Small intestine (tissue), 7 donors: ENCODE data around the gene KCNA10. TPM values are rescaled to one million over a fixed set of nuclear protein-coding genes. Genes with fewer than 3 reads are reported as not detected.

Experiments used
- DNase-seq, 2 donors: peaks; one replicate each; pipeline versions ENCODE4 v3.0.0 to v3.0.0-alpha.2; 2013
- FAIRE-seq: peaks from 2 replicates; lab custom pipeline; 2012; peaks lifted over from hg19 to GRCh38; lab: Jason Lieb, UNC
- H3K27ac ChIP-seq, 3 donors: one replicate each; pipeline ENCODE4 v1.5.1; 2013; ENCODE audit warnings: low read length in 2 of 3, mild to moderate bottlenecking in 2 of 3, control low read depth in 1 of 3, inconsistent platforms in 1 of 3, low read depth in 1 of 3, moderate library complexity in 1 of 3
- H3K27me3 ChIP-seq, 3 donors: one replicate each; pipeline ENCODE4 v1.6.1; 2013; ENCODE audit warnings: low read length in 3 of 3, inconsistent platforms in 1 of 3; ENCODE audit not compliant: control insufficient read depth in 3 of 3, insufficient read depth in 3 of 3
- H3K36me3 ChIP-seq, 3 donors: one replicate each; pipeline ENCODE4 v1.6.1; 2013; ENCODE audit warnings: low read length in 3 of 3, inconsistent platforms in 1 of 3, low read depth in 1 of 3, mild to moderate bottlenecking in 1 of 3, moderate library complexity in 1 of 3; ENCODE audit not compliant: control insufficient read depth in 3 of 3, insufficient read depth in 2 of 3
- H3K4me1 ChIP-seq, 3 donors: one replicate each; pipeline ENCODE4 v1.6.1; 2013; ENCODE audit warnings: low read length in 2 of 3, inconsistent platforms in 1 of 3, low read depth in 1 of 3, mild to moderate bottlenecking in 1 of 3, moderate library complexity in 1 of 3; ENCODE audit not compliant: control insufficient read depth in 3 of 3, insufficient read depth in 2 of 3
- H3K4me3 ChIP-seq, 3 donors: one replicate each; pipeline ENCODE4 v1.5.1; 2013; ENCODE audit warnings: low read length in 3 of 3, control low read depth in 1 of 3, inconsistent platforms in 1 of 3, low read depth in 1 of 3, mild to moderate bottlenecking in 1 of 3, moderate library complexity in 1 of 3
- H3K9me3 ChIP-seq, 2 donors: one replicate each; pipeline ENCODE4 v1.6.1; 2013; ENCODE audit warnings: low read depth in 1 of 2, low read length in 1 of 2; ENCODE audit not compliant: control insufficient read depth in 2 of 2, insufficient read depth in 1 of 2
- WGBS, 3 donors: extraction: QIAGEN DNeasy Blood & Tissue Kit; methylation state at CpG; one replicate each; pipeline ENCODE4 v1.1.7; 2013; 5-methylcytosine and 5-hydroxymethylcytosine counted together
- polyA plus RNA-seq, 4 donors: library from polyadenylated mRNA; stranded (reverse) in 3 of 4; unstranded in 1 of 4; fragments of 200-250 nt in 3 of 4; fragments of 120-200 nt in 1 of 4; gene quantifications; one replicate each; pipeline versions ENCODE4 v1.2.1 to v1.2.3, GENCODE V29; 2013
- donor health status: healthy with polysubstance abuse.
- donor health status: control.
- donor health status: control.
- donor health status: Bipolar disorder and iron deficiency.
- donor health status: healthy.

The KCNA10 gene
- polyA plus RNA-seq, 4 donors: not detected

GRCh38 chr1:110485725-110486124 is 33.2 kb downstream of the KCNA10 start:
- H3K27ac ChIP-seq: no peak overlapping the region
- DNase-seq (no peak), FAIRE-seq (no peak)
- no peak overlapping the region for H3K4me3 ChIP-seq
- 52 to 70% (median 61%) methylated on average over 2 of the region's 2 CpGs for WGBS, 3 donors
- H3K36me3 ChIP-seq: no peaks in the 10 kb centered on the region
- H3K9me3 ChIP-seq: no peaks in the 10 kb centered on the region
- no peaks in the 10 kb centered on the region for H3K4me1 ChIP-seq
- H3K27me3 ChIP-seq: no peaks in the 10 kb centered on the region

- Histone ChIP-seq H3K27ac (no peak overlapping the region), H3K9me3 (no peaks in the 10 kb centered on the region), H3K4me1 (no peaks in the 10 kb centered on the region), H3K4me3 (no peak overlapping the region), H3K36me3 (no peaks in the 10 kb centered on the region), H3K27me3 (no peaks in the 10 kb centered on the region)
- 88 to 89% (median 89%) methylated on average over 12 of the region's 12 CpGs for WGBS, 3 donors
- FAIRE-seq (no peak), DNase-seq (no peak)
Measured at GRCh38 chr1:110484801-110485200, 34.2 kb downstream of the KCNA10 start.

GRCh38 chr1:110483308-110483685 is 35.7 kb downstream of the KCNA10 start:
- Histone ChIP-seq H3K4me3 (no peak overlapping the region), H3K27me3 (no peaks in the 10 kb centered on the region), H3K9me3 (no peaks in the 10 kb centered on the region), H3K4me1 (peaks cover 0 to 8% (median 0%) of the 10 kb centered on the region in 3 donors), H3K36me3 (no peaks in the 10 kb centered on the region), H3K27ac (no peak overlapping the region)
- FAIRE-seq (no peak), DNase-seq (no peak)
- WGBS, 3 donors: 64 to 85% (median 82%) methylated on average over 9 of the region's 9 CpGs

- no peak for FAIRE-seq
- 53 to 72% (median 68%) methylated on average over 18 of the region's 18 CpGs for WGBS, 3 donors
- no peak overlapping the region for H3K4me3 ChIP-seq
- H3K36me3 ChIP-seq: no peaks in the 10 kb centered on the region
- no peaks in the 10 kb centered on the region for H3K9me3 ChIP-seq
- DNase-seq: no peak
- H3K27ac ChIP-seq: no peak overlapping the region
- H3K27me3 ChIP-seq: no peaks in the 10 kb centered on the region
- peaks cover 0 to 9% (median 0%) of the 10 kb centered on the region in 3 donors for H3K4me1 ChIP-seq
Measured at GRCh38 chr1:110482662-110483307, 36.2 kb downstream of the KCNA10 start.

- no peak for FAIRE-seq
- Histone ChIP-seq H3K4me3 (no peak overlapping the region), H3K27me3 (no peaks in the 10 kb centered on the region), H3K36me3 (no peaks in the 10 kb centered on the region), H3K27ac (no peak overlapping the region), H3K9me3 (no peaks in the 10 kb centered on the region), H3K4me1 (peaks cover 0 to 15% (median 0%) of the 10 kb centered on the region in 3 donors)
- 63 to 79% (median 73%) methylated on average over 12 of the region's 12 CpGs for WGBS, 3 donors
- DNase-seq: no peak
Measured at GRCh38 chr1:110481968-110482623, 36.9 kb downstream of the KCNA10 start.

- Histone ChIP-seq H3K36me3 (no peaks in the 10 kb centered on the region), H3K27me3 (no peaks in the 10 kb centered on the region), H3K4me1 (peaks cover 0 to 15% (median 0%) of the 10 kb centered on the region in 3 donors), H3K4me3 (no peak overlapping the region), H3K27ac (no peak overlapping the region), H3K9me3 (no peaks in the 10 kb centered on the region)
- 56 to 73% (median 57%) methylated on average over 4 of the region's 4 CpGs for WGBS, 3 donors
- DNase-seq (no peak), FAIRE-seq (no peak)
Measured at GRCh38 chr1:110480356-110481096, 38.4 kb downstream of the KCNA10 start.

- 77 to 87% (median 82%) methylated on average over 8 of the region's 8 CpGs for WGBS, 3 donors
- Histone ChIP-seq H3K9me3 (no peaks in the 10 kb centered on the region), H3K36me3 (no peaks in the 10 kb centered on the region), H3K4me3 (no peak overlapping the region), H3K4me1 (peaks cover 0 to 15% (median 0%) of the 10 kb centered on the region in 3 donors), H3K27ac (no peak overlapping the region), H3K27me3 (no peaks in the 10 kb centered on the region)
- DNase-seq: no peak
- FAIRE-seq: no peak
Measured at GRCh38 chr1:110478886-110479285, 40.1 kb downstream of the KCNA10 start.

GRCh38 chr1:110477967-110478640 is 40.9 kb downstream of the KCNA10 start:
- WGBS, 3 donors: 36 to 59% (median 39%) methylated on average over 3 of the region's 3 CpGs
- FAIRE-seq (no peak), DNase-seq (peak; percentile 32 to 78)
- Histone ChIP-seq H3K36me3 (no peaks in the 10 kb centered on the region), H3K27ac (peak overlapping the region in 1 of 3 donors; percentile 63), H3K4me3 (no peak overlapping the region), H3K27me3 (no peaks in the 10 kb centered on the region), H3K4me1 (peaks cover 0 to 15% (median 0%) of the 10 kb centered on the region in 3 donors), H3K9me3 (no peaks in the 10 kb centered on the region)
